Neural progenitor cell (in vitro differentiated cells): ENCODE results near the gene FAM210B. TPM values are rescaled to one million over a fixed set of nuclear protein-coding genes. Genes with fewer than 3 reads are reported as not detected.

Experiments used
- DNase-seq: peaks from one replicate; pipeline ENCODE4 v3.0.0-alpha.2; 2016; ENCODE audit warnings: low spot score
- H2AFZ ChIP-seq: fragments of 200-600 bp; sonication (generic); replicated peaks from 2 replicates; pipeline ENCODE4 v1.6.1; 2016; ENCODE audit warnings: antibody characterized with exemption
- H3F3A ChIP-seq: fragments of 200-600 bp; sonication (generic); 2 replicates; pipeline ENCODE4 v1.6.1; 2016; ENCODE audit warnings: antibody characterized with exemption, low read depth
- H3K27ac ChIP-seq: fragments of 200-600 bp; sonication (generic); 2 replicates; pipeline ENCODE4 v1.5.1; 2016; ENCODE audit warnings: mild to moderate bottlenecking
- H3K27me3 ChIP-seq: fragments of 200-600 bp; sonication (generic); 2 replicates; pipeline ENCODE4 v1.6.1; 2016; ENCODE audit warnings: mild to moderate bottlenecking, moderate library complexity
- H3K36me3 ChIP-seq: fragments of 200-600 bp; sonication (generic); 2 replicates; pipeline ENCODE4 v1.5.1; 2016
- H3K4me1 ChIP-seq: fragments of 200-600 bp; sonication (generic); 2 replicates; pipeline ENCODE4 v1.6.1; 2016; ENCODE audit warnings: mixed run types
- H3K4me2 ChIP-seq: fragments of 200-600 bp; sonication (generic); 2 replicates; pipeline ENCODE4 v1.6.1; 2016
- H3K4me3 ChIP-seq: fragments of 200-600 bp; sonication (generic); 2 replicates; pipeline ENCODE4 v1.5.1; 2016
- H3K79me2 ChIP-seq: fragments of 200-600 bp; sonication (generic); 2 replicates; pipeline ENCODE4 v1.6.1; 2016; ENCODE audit warnings: low read depth
- H3K9ac ChIP-seq: fragments of 200-600 bp; sonication (generic); 2 replicates; pipeline ENCODE4 v1.6.1; 2016
- H3K9me3 ChIP-seq: fragments of 200-600 bp; sonication (generic); 2 replicates; pipeline ENCODE4 v1.5.1; 2016; ENCODE audit warnings: low read depth
- H4K20me1 ChIP-seq: fragments of 200-600 bp; sonication (generic); 2 replicates; pipeline ENCODE4 v1.6.1; 2016; ENCODE audit warnings: low read depth
- H3K27ac Mint-ChIP-seq: 3 replicates; pipeline ENCODE4 v1.8.0; 2021; ENCODE audit warnings: mixed read lengths
- H3K27me3 Mint-ChIP-seq: 2 replicates; pipeline ENCODE4 v1.8.0; 2022; ENCODE audit warnings: low read depth, mild to moderate bottlenecking, inconsistent platforms, moderate library complexity, mixed read lengths; ENCODE audit not compliant: insufficient read depth
- H3K36me3 Mint-ChIP-seq: 3 replicates; pipeline ENCODE4 v1.8.0; 2021; ENCODE audit warnings: mixed read lengths
- H3K4me1 Mint-ChIP-seq: 3 replicates; pipeline ENCODE4 v1.8.0; 2021; ENCODE audit warnings: mixed read lengths
- H3K4me3 Mint-ChIP-seq: 3 replicates; pipeline ENCODE4 v1.8.0; 2021; ENCODE audit warnings: mild to moderate bottlenecking, moderate library complexity, mixed read lengths
- H3K9me3 Mint-ChIP-seq: 3 replicates; pipeline ENCODE4 v1.8.0; 2020; ENCODE audit warnings: mixed read lengths
- EZH2 ChIP-seq: fragments of 200-600 bp; sonication (generic); IDR thresholded peaks from 2 replicates; pipeline ENCODE4 v1.6.1; 2017; ENCODE audit warnings: antibody characterized with exemption, mild to moderate bottlenecking, moderate library complexity
- EZH2phosphoT487 ChIP-seq: fragments of 200-600 bp; sonication (generic); IDR thresholded peaks from 2 replicates; pipeline ENCODE4 v1.6.1; 2017; ENCODE audit warnings: antibody characterized with exemption
- total RNA-seq: library from RNA; depleted of rRNA; stranded (reverse); fragments of >200 nt; gene quantifications from 2 replicates; pipeline ENCODE4 v1.2.3, GENCODE V29; 2015; ENCODE audit warnings: low replicate concordance
- TF ChIP-seq, protein P1 (sequence below): fragments of 200-600 bp; sonication (generic); IDR thresholded peaks from 2 replicates; pipeline ENCODE4 v1.5.1; 2017; ENCODE audit warnings: antibody characterized with exemption, mild to moderate bottlenecking

FAM210B gene
- total RNA-seq, 1 donor from 2014 or later = 26.7 TPM

DNA sequence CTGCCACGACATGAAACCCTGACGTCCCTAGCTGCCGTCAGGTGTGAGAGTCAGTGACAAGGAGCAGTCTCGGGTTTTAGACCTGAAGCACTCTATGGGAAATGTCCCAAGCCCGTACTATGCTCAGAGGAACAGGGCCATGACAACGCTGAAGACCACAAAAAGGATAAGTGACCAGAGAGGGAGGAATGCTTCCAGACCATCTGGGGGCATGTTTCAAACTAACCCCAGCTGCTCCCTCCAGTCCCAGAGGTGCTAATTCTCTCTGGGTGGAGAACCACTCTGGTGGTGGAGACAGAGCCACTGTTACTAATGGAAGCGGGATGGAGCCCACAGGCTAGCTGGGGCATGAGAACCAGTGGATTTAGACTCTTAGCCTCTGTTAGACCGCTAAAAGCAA, 24.6 kb downstream of the FAM210B start:
- Mint-ChIP-seq H3K36me3 (peaks cover 36% of the 10 kb centered on the region), H3K4me3 (no peak overlapping the region), H3K27ac (no peak overlapping the region), H3K4me1 (no peaks in the 10 kb centered on the region), H3K27me3 (no peaks in the 10 kb centered on the region), H3K9me3 (no peaks in the 10 kb centered on the region)
- Histone ChIP-seq H3K4me2 (no peak overlapping the region), H3K4me1 (no peaks in the 10 kb centered on the region), H3K27ac (no peak overlapping the region), H3K9ac (no peak overlapping the region), H4K20me1 (peaks cover 84% of the 10 kb centered on the region), H3K9me3 (no peaks in the 10 kb centered on the region), H3K79me2 (peaks cover 99% of the 10 kb centered on the region), H2AFZ (no peak overlapping the region), H3K27me3 (no peaks in the 10 kb centered on the region), H3K36me3 (peaks cover 39% of the 10 kb centered on the region), H3K4me3 (no peak overlapping the region), H3F3A (no peaks in the 10 kb centered on the region)
- DNase-seq = no peak
- TF ChIP-seq, protein P1, sequence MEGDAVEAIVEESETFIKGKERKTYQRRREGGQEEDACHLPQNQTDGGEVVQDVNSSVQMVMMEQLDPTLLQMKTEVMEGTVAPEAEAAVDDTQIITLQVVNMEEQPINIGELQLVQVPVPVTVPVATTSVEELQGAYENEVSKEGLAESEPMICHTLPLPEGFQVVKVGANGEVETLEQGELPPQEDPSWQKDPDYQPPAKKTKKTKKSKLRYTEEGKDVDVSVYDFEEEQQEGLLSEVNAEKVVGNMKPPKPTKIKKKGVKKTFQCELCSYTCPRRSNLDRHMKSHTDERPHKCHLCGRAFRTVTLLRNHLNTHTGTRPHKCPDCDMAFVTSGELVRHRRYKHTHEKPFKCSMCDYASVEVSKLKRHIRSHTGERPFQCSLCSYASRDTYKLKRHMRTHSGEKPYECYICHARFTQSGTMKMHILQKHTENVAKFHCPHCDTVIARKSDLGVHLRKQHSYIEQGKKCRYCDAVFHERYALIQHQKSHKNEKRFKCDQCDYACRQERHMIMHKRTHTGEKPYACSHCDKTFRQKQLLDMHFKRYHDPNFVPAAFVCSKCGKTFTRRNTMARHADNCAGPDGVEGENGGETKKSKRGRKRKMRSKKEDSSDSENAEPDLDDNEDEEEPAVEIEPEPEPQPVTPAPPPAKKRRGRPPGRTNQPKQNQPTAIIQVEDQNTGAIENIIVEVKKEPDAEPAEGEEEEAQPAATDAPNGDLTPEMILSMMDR = no peak
- no peak for TF ChIP-seq EZH2phosphoT487
- TF ChIP-seq EZH2 = no peak

DNA sequence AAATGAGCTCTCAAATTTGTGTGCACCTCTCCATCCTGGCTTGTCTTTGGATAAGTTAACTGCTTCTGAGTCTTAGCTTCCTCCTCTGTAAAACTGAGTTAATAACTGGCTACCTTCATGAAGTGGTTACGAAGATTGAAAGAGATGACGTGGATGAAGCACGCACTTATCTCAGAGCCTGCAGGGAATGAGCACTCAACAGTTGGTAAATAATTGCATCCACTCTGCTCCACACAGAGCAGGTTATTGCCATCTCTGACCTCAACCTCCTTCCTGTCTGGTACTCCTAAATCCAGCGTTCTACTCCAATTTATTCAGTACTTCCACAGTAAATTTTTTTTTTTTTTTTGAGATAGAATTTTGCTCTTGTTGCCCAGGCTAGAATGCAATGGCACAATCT, 26.4 kb downstream of the FAM210B start:
- no peak for DNase-seq
- no peaks in the 10 kb centered on the region for H3K9me3 ChIP-seq
- no peak for TF ChIP-seq EZH2phosphoT487
- TF ChIP-seq EZH2 = no peak
- TF ChIP-seq, protein P1 = no peak
- no peak overlapping the region for H3K4me3 Mint-ChIP-seq
- no peaks in the 10 kb centered on the region for H3F3A ChIP-seq
- H3K4me1 ChIP-seq = peaks cover 1% of the 10 kb centered on the region
- peaks cover 88% of the 10 kb centered on the region for H4K20me1 ChIP-seq
- peaks cover 35% of the 10 kb centered on the region for H3K36me3 ChIP-seq
- H3K4me3 ChIP-seq = no peak overlapping the region
- peaks cover 11% of the 10 kb centered on the region for H3K4me1 Mint-ChIP-seq
- no peak overlapping the region for H3K27ac Mint-ChIP-seq
- H3K27me3 Mint-ChIP-seq = no peaks in the 10 kb centered on the region
- H3K9ac ChIP-seq = no peak overlapping the region
- H2AFZ ChIP-seq = no peak overlapping the region
- H3K27ac ChIP-seq = no peak overlapping the region
- H3K4me2 ChIP-seq = no peak overlapping the region
- H3K9me3 Mint-ChIP-seq = no peaks in the 10 kb centered on the region
- H3K36me3 Mint-ChIP-seq = peaks cover 41% of the 10 kb centered on the region
- H3K27me3 ChIP-seq = no peaks in the 10 kb centered on the region
- H3K79me2 ChIP-seq = peaks cover 99% of the 10 kb centered on the region

DNA sequence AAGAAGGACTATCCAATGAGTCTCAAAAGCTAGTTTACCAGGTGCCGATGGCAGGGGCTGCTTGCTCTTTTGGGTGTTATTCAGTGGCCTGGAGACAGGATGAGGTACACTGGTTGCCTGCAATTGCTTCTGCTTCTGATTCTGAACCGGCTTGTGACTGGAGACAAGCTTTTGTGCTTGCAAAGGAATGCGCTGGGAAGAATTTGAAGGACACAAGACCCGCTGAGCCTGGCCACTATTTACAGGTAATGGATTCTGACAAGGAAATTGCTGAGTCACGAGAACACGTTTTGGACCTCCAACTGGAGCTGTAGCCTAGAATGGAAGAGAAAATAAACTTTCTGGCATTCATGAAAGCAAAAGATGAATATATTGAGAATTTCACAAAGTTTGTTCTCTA, 27.4 kb downstream of the FAM210B start:
- H3K27me3 Mint-ChIP-seq = no peaks in the 10 kb centered on the region
- peaks cover 100% of the 10 kb centered on the region for H3K79me2 ChIP-seq
- no peaks in the 10 kb centered on the region for H3K27me3 ChIP-seq
- H3K4me2 ChIP-seq = no peak overlapping the region
- H4K20me1 ChIP-seq = peaks cover 90% of the 10 kb centered on the region
- no peak overlapping the region for H3K9ac ChIP-seq
- no peak overlapping the region for H3K27ac ChIP-seq
- peaks cover 39% of the 10 kb centered on the region for H3K36me3 Mint-ChIP-seq
- H3F3A ChIP-seq = no peaks in the 10 kb centered on the region
- H3K9me3 ChIP-seq = no peaks in the 10 kb centered on the region
- peaks cover 28% of the 10 kb centered on the region for H3K36me3 ChIP-seq
- H3K4me1 ChIP-seq = peaks cover 10% of the 10 kb centered on the region
- no peak for DNase-seq
- no peak overlapping the region for H2AFZ ChIP-seq
- no peak for TF ChIP-seq EZH2
- TF ChIP-seq, protein P1 = no peak
- TF ChIP-seq EZH2phosphoT487 = no peak
- no peak overlapping the region for H3K4me3 ChIP-seq
- peak overlapping the region; percentile 15 for H3K27ac Mint-ChIP-seq
- H3K9me3 Mint-ChIP-seq = no peaks in the 10 kb centered on the region
- no peak overlapping the region for H3K4me3 Mint-ChIP-seq
- H3K4me1 Mint-ChIP-seq = peaks cover 18% of the 10 kb centered on the region
